Measurements from ENCODE around the gene ITGA6. TPM values are rescaled to one million over a fixed set of nuclear protein-coding genes. Genes with fewer than 3 reads are reported as not detected.

The ITGA6 gene
- total and polyA plus RNA-seq, 2 experiments from 2014 or later, result 32.9 to 124 TPM

DNA sequence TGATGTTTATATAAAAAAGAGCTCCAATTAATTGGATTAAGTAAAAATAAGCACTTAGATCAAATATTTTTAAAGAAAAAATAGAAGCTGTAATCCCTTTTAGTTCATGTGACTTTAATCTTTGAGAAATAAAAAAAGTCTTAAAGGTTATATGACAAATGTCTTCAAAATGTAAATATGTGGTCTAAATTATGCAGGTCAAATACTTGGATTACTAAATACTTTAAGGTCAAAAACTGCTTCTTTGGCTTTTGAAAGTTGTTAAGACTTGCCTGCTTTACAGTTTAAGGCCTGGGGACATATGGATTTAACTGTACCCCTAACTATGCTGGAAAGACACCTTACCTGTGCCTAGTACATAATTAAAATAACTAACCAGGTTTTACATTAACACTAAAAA, 113.0 kb downstream of the ITGA6 start:
- H3K4me1 Mint-ChIP-seq, result no peaks in the 10 kb centered on the region
- peaks cover 7% of the 10 kb centered on the region for H3K27me3 Mint-ChIP-seq (ENCODE audit: insufficient read depth, low read depth, poor library complexity)
- Histone ChIP-seq H3K4me1 (ENCODE audit: insufficient read depth) (no peaks in the 10 kb centered on the region), H3K4me2 (no peak overlapping the region), H3K27me3 (ENCODE audit: insufficient read depth) (no peaks in the 10 kb centered on the region), H3K79me2 (replicated peaks; ENCODE audit: insufficient read depth) (no peaks in the 10 kb centered on the region), H3K4me3 (no peak overlapping the region), H3K9me2 (ENCODE audit: insufficient read depth) (no peaks in the 10 kb centered on the region), H4K20me1 (replicated peaks; ENCODE audit: insufficient read depth) (no peaks in the 10 kb centered on the region), H3K36me3 (ENCODE audit: insufficient read depth) (peaks cover 29% of the 10 kb centered on the region), H3F3A (replicated peaks; ENCODE audit: low read depth) (no peaks in the 10 kb centered on the region), H3K27ac (ENCODE audit: low read depth) (no peak overlapping the region), H2AFZ (no peak overlapping the region)
- no peak overlapping the region for H3K27ac Mint-ChIP-seq
- no peak overlapping the region for H3K4me3 Mint-ChIP-seq
- ATAC-seq (no peak), DNase-seq (ENCODE audit: low spot score) (no peak)
- H3K36me3 Mint-ChIP-seq (ENCODE audit: low read depth), result peaks cover 76% of the 10 kb centered on the region
- H3K9me3 Mint-ChIP-seq, result peaks cover 92% of the 10 kb centered on the region
- TF ChIP-seq EZH2 (IDR thresholded peaks at IDR 0.05; ENCODE audit: low read depth, unreplicated experiment), result no peak
- TF ChIP-seq ETS1 (IDR thresholded peaks at IDR 0.05), result no peak
- TF ChIP-seq NANOG (IDR thresholded peaks at IDR 0.05; ENCODE audit: borderline replicate concordance), result no peak
- no peak for TF ChIP-seq STAT1 (IDR thresholded peaks at IDR 0.05; ENCODE audit: unreplicated experiment)
- TF ChIP-seq REST (IDR thresholded peaks at IDR 0.05; ENCODE audit: unreplicated experiment), result no peak
- no peak for TF ChIP-seq JUNB (IDR thresholded peaks at IDR 0.05; ENCODE audit: unreplicated experiment)

GRCh38 chr2:172545408-172546075, 118.2 kb downstream of the ITGA6 start:
- Mint-ChIP-seq H3K4me1 (peaks cover 16% of the 10 kb centered on the region), H3K4me3 (no peak overlapping the region), H3K9me3 (peaks cover 89% of the 10 kb centered on the region), H3K36me3 (ENCODE audit: low read depth) (peaks cover 75% of the 10 kb centered on the region), H3K27ac (no peak overlapping the region), H3K27me3 (ENCODE audit: insufficient read depth, low read depth, poor library complexity) (peaks cover 7% of the 10 kb centered on the region)
- Histone ChIP-seq H2AFZ (no peak overlapping the region), H3K4me2 (no peak overlapping the region), H3K4me3 (no peak overlapping the region), H3K4me1 (ENCODE audit: insufficient read depth) (peaks cover 17% of the 10 kb centered on the region), H3F3A (replicated peaks; ENCODE audit: low read depth) (no peaks in the 10 kb centered on the region), H3K79me2 (replicated peaks; ENCODE audit: insufficient read depth) (no peaks in the 10 kb centered on the region), H3K9me2 (ENCODE audit: insufficient read depth) (no peaks in the 10 kb centered on the region), H4K20me1 (replicated peaks; ENCODE audit: insufficient read depth) (no peaks in the 10 kb centered on the region), H3K36me3 (ENCODE audit: insufficient read depth) (peaks cover 33% of the 10 kb centered on the region), H3K27ac (ENCODE audit: low read depth) (no peak overlapping the region), H3K27me3 (ENCODE audit: insufficient read depth) (no peaks in the 10 kb centered on the region)
- TF ChIP-seq JUNB (IDR thresholded peaks at IDR 0.05; ENCODE audit: unreplicated experiment) (no peak), CTCF (conservative IDR thresholded peaks at IDR 0.05; ENCODE audit: low read depth in 2 of 2) (no peak), EZH2 (IDR thresholded peaks at IDR 0.05; ENCODE audit: low read depth, unreplicated experiment) (no peak), POLR2AphosphoS5 (IDR thresholded peaks at IDR 0.05; ENCODE audit: low read depth) (no peak), ZNF114 (CRISPR knock-in tag; IDR thresholded peaks at IDR 0.05) (no peak), STAT1 (IDR thresholded peaks at IDR 0.05; ENCODE audit: unreplicated experiment) (no peak), REST (IDR thresholded peaks at IDR 0.05; ENCODE audit: unreplicated experiment) (no peak), NANOG (IDR thresholded peaks at IDR 0.05; ENCODE audit: borderline replicate concordance) (no peak)
- ATAC-seq, result no peak
- DNase-seq (ENCODE audit: low spot score), result no peak

All from GM23338 (cell line).